Suprapubic skin (tissue), 4 donors: ENCODE results near the gene SARM1.

ENCODE experiments used
- POLR2A ChIP-seq, 2 donors: fragments of 450-650 bp; IDR thresholded peaks; one replicate each; pipeline ENCODE4 v1.6.1; 2017; ENCODE audit warnings: antibody characterized with exemption in 2 of 2, mild to moderate bottlenecking in 2 of 2, moderate library complexity in 2 of 2
- POLR2AphosphoS5 ChIP-seq, 3 donors: sonication (generic); formaldehyde crosslinking; IDR thresholded peaks; one replicate each; pipeline ENCODE4 v1.6.1; 2017; ENCODE audit warnings: antibody characterized with exemption in 3 of 3
- TF ChIP-seq, protein P1 (sequence below), 2 donors: fragments of 200-600 bp in 1 of 2; fragments of 450-650 bp in 1 of 2; sonication (generic) in 1 of 2; IDR thresholded peaks; one replicate each; pipeline ENCODE4 v1.5.1; 2016 to 2019; ENCODE audit warnings: antibody characterized with exemption in 2 of 2, mild to moderate bottlenecking in 1 of 2, moderate library complexity in 1 of 2

DNA sequence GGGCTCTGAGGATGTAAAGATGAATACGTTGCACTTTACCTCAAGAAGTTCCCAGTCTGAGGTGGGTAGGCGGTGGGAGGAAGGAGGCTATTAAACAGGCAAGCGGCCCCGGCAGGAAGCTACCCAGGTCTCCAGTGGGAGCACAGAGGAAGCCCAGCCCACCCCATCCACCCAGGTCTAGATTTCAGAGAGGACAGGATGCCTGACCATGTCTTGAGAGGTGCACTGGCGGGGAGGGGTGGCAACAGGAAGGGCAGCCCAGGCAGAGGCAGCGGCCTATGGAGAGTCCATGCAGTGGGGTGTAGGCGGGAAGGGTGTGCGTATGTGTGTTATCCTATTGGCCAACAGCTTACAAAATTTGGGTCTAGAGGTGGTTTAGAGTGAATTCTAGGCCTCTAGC lies 13.9 kb downstream of the SARM1 start:
- TF ChIP-seq, protein P1, sequence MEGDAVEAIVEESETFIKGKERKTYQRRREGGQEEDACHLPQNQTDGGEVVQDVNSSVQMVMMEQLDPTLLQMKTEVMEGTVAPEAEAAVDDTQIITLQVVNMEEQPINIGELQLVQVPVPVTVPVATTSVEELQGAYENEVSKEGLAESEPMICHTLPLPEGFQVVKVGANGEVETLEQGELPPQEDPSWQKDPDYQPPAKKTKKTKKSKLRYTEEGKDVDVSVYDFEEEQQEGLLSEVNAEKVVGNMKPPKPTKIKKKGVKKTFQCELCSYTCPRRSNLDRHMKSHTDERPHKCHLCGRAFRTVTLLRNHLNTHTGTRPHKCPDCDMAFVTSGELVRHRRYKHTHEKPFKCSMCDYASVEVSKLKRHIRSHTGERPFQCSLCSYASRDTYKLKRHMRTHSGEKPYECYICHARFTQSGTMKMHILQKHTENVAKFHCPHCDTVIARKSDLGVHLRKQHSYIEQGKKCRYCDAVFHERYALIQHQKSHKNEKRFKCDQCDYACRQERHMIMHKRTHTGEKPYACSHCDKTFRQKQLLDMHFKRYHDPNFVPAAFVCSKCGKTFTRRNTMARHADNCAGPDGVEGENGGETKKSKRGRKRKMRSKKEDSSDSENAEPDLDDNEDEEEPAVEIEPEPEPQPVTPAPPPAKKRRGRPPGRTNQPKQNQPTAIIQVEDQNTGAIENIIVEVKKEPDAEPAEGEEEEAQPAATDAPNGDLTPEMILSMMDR (IDR thresholded peaks at IDR 0.05) = no peak
- no peak for TF ChIP-seq POLR2A (IDR thresholded peaks at IDR 0.05)
- TF ChIP-seq POLR2AphosphoS5 (IDR thresholded peaks at IDR 0.05) = no peak
